Neural cell (in vitro differentiated cells): ENCODE results near the gene SDCBP2.

Experiments used
- EP300 ChIP-seq: fragments of 450-650 bp; conservative IDR thresholded peaks from 2 replicates; pipeline ENCODE4 v1.6.1; 2014; ENCODE audit warnings: antibody characterized with exemption, mild to moderate bottlenecking, moderate library complexity; ENCODE audit not compliant: poor library complexity, severe bottlenecking
- EZH2 ChIP-seq: fragments of 200-600, 300-800 bp; shearing (Covaris generic), sonication (generic); IDR thresholded peaks from 2 replicates; pipeline ENCODE4 v1.6.1; 2014; ENCODE audit warnings: antibody characterized with exemption, low read length, borderline replicate concordance, mild to moderate bottlenecking; ENCODE audit not compliant: insufficient read depth, poor library complexity, severe bottlenecking
- MXI1 ChIP-seq: fragments of 450-650 bp; conservative IDR thresholded peaks from 2 replicates; pipeline ENCODE4 v1.6.1; 2014; ENCODE audit warnings: antibody characterized with exemption, mild to moderate bottlenecking; ENCODE audit not compliant: poor library complexity, severe bottlenecking
- POLR2AphosphoS5 ChIP-seq: IDR thresholded peaks from 2 replicates; pipeline ENCODE4 v1.6.1; 2012
- RAD21 ChIP-seq: fragments of 450-650 bp; conservative IDR thresholded peaks from 2 replicates; pipeline ENCODE4 v1.6.1; 2014; ENCODE audit warnings: antibody characterized with exemption, mild to moderate bottlenecking, moderate library complexity
- REST ChIP-seq: IDR thresholded peaks from 2 replicates; pipeline ENCODE4 v1.6.1; 2012; ENCODE audit warnings: borderline replicate concordance
- TAF1 ChIP-seq: IDR thresholded peaks from 2 replicates; pipeline ENCODE4 v1.6.1; 2012; ENCODE audit warnings: low read depth
- TF ChIP-seq, protein P1 (sequence below): fragments of 450-650 bp; IDR thresholded peaks from 2 replicates; pipeline ENCODE4 v1.5.1; 2014; ENCODE audit warnings: antibody characterized with exemption, mild to moderate bottlenecking, moderate library complexity; ENCODE audit not compliant: poor library complexity, severe bottlenecking

GRCh38 chr20:1293641-1294379 lies 35.1 kb downstream of the SDCBP2 start:
- TF ChIP-seq TAF1, result no peak
- TF ChIP-seq, protein P1, sequence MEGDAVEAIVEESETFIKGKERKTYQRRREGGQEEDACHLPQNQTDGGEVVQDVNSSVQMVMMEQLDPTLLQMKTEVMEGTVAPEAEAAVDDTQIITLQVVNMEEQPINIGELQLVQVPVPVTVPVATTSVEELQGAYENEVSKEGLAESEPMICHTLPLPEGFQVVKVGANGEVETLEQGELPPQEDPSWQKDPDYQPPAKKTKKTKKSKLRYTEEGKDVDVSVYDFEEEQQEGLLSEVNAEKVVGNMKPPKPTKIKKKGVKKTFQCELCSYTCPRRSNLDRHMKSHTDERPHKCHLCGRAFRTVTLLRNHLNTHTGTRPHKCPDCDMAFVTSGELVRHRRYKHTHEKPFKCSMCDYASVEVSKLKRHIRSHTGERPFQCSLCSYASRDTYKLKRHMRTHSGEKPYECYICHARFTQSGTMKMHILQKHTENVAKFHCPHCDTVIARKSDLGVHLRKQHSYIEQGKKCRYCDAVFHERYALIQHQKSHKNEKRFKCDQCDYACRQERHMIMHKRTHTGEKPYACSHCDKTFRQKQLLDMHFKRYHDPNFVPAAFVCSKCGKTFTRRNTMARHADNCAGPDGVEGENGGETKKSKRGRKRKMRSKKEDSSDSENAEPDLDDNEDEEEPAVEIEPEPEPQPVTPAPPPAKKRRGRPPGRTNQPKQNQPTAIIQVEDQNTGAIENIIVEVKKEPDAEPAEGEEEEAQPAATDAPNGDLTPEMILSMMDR, result no peak
- TF ChIP-seq EZH2, result no peak
- no peak for TF ChIP-seq MXI1
- no peak for TF ChIP-seq RAD21
- no peak for TF ChIP-seq EP300
- no peak for TF ChIP-seq POLR2AphosphoS5
- TF ChIP-seq REST, result no peak
